Spleen (tissue), 7 donors: Measurements from ENCODE around the gene MBD2.

Experiments
- POLR2A ChIP-seq, 3 donors: fragments of 450-650 bp; IDR thresholded peaks; one replicate each; pipeline ENCODE4 v1.5.1; 2017; ENCODE audit warnings: antibody characterized with exemption in 3 of 3, mild to moderate bottlenecking in 1 of 3
- TF ChIP-seq, protein P1 (sequence below), 11 experiments: fragments of 200-600 bp in 7 of 11; fragments of 450-650 bp in 4 of 11; sonication (generic) in 4 of 11; IDR thresholded peaks in 8 of 11; conservative IDR thresholded peaks in 3 of 11; 1 replicate in 7 of 11; 2 replicates in 4 of 11; pipeline versions ENCODE4 v1.4.0 to v1.8.0; 2016 to 2021; ENCODE audit warnings: antibody characterized with exemption in 11 of 11, inconsistent platforms in 4 of 11, mild to moderate bottlenecking in 1 of 11
- donor health status: DM: no; HTN: no; CAD: no; lungs with moderate emphysema.
- donor health status: DM: no; HTN: no; CAD: no.
- donor health status: DM: no; HTN: no; CAD: no.

GRCh38 chr18:54140641-54141040 lies 83.8 kb downstream of the MBD2 start:
- TF ChIP-seq, protein P1, sequence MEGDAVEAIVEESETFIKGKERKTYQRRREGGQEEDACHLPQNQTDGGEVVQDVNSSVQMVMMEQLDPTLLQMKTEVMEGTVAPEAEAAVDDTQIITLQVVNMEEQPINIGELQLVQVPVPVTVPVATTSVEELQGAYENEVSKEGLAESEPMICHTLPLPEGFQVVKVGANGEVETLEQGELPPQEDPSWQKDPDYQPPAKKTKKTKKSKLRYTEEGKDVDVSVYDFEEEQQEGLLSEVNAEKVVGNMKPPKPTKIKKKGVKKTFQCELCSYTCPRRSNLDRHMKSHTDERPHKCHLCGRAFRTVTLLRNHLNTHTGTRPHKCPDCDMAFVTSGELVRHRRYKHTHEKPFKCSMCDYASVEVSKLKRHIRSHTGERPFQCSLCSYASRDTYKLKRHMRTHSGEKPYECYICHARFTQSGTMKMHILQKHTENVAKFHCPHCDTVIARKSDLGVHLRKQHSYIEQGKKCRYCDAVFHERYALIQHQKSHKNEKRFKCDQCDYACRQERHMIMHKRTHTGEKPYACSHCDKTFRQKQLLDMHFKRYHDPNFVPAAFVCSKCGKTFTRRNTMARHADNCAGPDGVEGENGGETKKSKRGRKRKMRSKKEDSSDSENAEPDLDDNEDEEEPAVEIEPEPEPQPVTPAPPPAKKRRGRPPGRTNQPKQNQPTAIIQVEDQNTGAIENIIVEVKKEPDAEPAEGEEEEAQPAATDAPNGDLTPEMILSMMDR (IDR thresholded peaks at IDR 0.05 in 8 of 11, conservative IDR thresholded peaks at IDR 0.05 in 3 of 11) = no peak
- TF ChIP-seq POLR2A (IDR thresholded peaks at IDR 0.05) = no peak
